HEK293 (cell line): Measurements from ENCODE around the gene PDCD7.

ENCODE experiments used
- CTCF ChIA-PET: fragments of 350-600 bp; formaldehyde crosslinking; extraction: SDS; loops from one replicate; lab custom pipeline; 2021; ENCODE audit warnings: antibody characterized with exemption; lab: Yijun Ruan, JAX
- POLR2A ChIA-PET: fragments of 300-600 bp; formaldehyde crosslinking; extraction: SDS; loops from one replicate; lab custom pipeline; 2020; ENCODE audit warnings: antibody characterized with exemption, inconsistent platforms; lab: Yijun Ruan, JAX
- H3K27ac ChIP-seq: fragments of 200-500 bp; sonication (Bioruptor generic); 2 replicates; pipeline ENCODE4 v1.5.1; 2014; ENCODE audit warnings: low read depth, low read length, control low read depth, inconsistent platforms; ENCODE audit errors: extremely low read depth
- H3K36me3 ChIP-seq, 2 experiments: fragments of 200-500 bp in 1 of 2; sonication (Bioruptor generic) in 1 of 2; 1 replicate in 1 of 2; 2 replicates in 1 of 2; pipeline ENCODE4 v1.5.1; 2014 to 2017; ENCODE audit warnings: inconsistent platforms in 2 of 2, low read length in 2 of 2; ENCODE audit not compliant: control insufficient read depth in 2 of 2, insufficient read depth in 1 of 2
- H3K4me1 ChIP-seq: fragments of 200-500 bp; sonication (Bioruptor generic); 2 replicates; pipeline ENCODE4 v1.5.1; 2014; ENCODE audit warnings: mild to moderate bottlenecking, low read length, inconsistent platforms; ENCODE audit not compliant: control insufficient read depth, insufficient read depth
- H3K4me3 ChIP-seq: 2 replicates; pipeline ENCODE4 v1.5.1; 2011; ENCODE audit warnings: low read depth, mild to moderate bottlenecking, control low read depth, low read length, moderate library complexity
- H3K9me3 ChIP-seq: fragments of 200-500 bp; sonication (Bioruptor generic); 2 replicates; pipeline ENCODE4 v1.5.1; 2014; ENCODE audit warnings: low read depth, low read length, inconsistent platforms; ENCODE audit not compliant: control insufficient read depth, insufficient read depth
- GLIS2 ChIP-seq: fragments of 450-650 bp; formaldehyde crosslinking; IDR thresholded peaks from 2 replicates; pipeline ENCODE4 v1.5.1; 2016; ENCODE audit warnings: missing biosample characterization, missing genetic modification characterization
- REST ChIP-seq: fragments of 450-650 bp; formaldehyde crosslinking; IDR thresholded peaks from 2 replicates; pipeline ENCODE4 v1.5.1; 2016; ENCODE audit warnings: missing biosample characterization, missing genetic modification characterization
- ZBTB10 ChIP-seq: fragments of 450-650 bp; formaldehyde crosslinking; IDR thresholded peaks from 2 replicates; pipeline ENCODE4 v1.5.1; 2016; ENCODE audit warnings: missing biosample characterization, missing genetic modification characterization
- ZBTB49 ChIP-seq: fragments of 450-650 bp; formaldehyde crosslinking; IDR thresholded peaks from 2 replicates; pipeline ENCODE4 v1.5.1; 2016; ENCODE audit warnings: missing biosample characterization, missing genetic modification characterization, low read depth
- ZBTB7A ChIP-seq: fragments of 450-650 bp; formaldehyde crosslinking; IDR thresholded peaks from 2 replicates; pipeline ENCODE4 v1.5.1; 2016; ENCODE audit warnings: low read depth, missing biosample characterization, missing genetic modification characterization
- ZNF114 ChIP-seq: fragments of 450-650 bp; formaldehyde crosslinking; IDR thresholded peaks from 2 replicates; pipeline ENCODE4 v1.5.0; 2017; ENCODE audit warnings: missing biosample characterization, missing genetic modification characterization
- ZNF302 ChIP-seq: fragments of 450-650 bp; formaldehyde crosslinking; IDR thresholded peaks from 2 replicates; pipeline ENCODE4 v1.5.1; 2016; ENCODE audit warnings: missing biosample characterization, missing genetic modification characterization, low read depth
- ZNF311 ChIP-seq: fragments of 450-650 bp; formaldehyde crosslinking; IDR thresholded peaks from 2 replicates; pipeline ENCODE4 v1.5.1; 2017; ENCODE audit warnings: missing biosample characterization, missing genetic modification characterization, borderline replicate concordance
- ZNF398 ChIP-seq: fragments of 450-650 bp; formaldehyde crosslinking; IDR thresholded peaks from 2 replicates; pipeline ENCODE4 v1.5.1; 2017; ENCODE audit warnings: missing biosample characterization, missing genetic modification characterization
- ZNF449 ChIP-seq: fragments of 450-650 bp; formaldehyde crosslinking; IDR thresholded peaks from 2 replicates; pipeline ENCODE4 v1.5.1; 2017; ENCODE audit warnings: missing biosample characterization, mild to moderate bottlenecking, missing genetic modification characterization, moderate library complexity
- ZNF518A ChIP-seq: fragments of 450-650 bp; formaldehyde crosslinking; conservative IDR thresholded peaks from 2 replicates; pipeline ENCODE4 v1.5.1; 2016; ENCODE audit warnings: low read depth, missing biosample characterization, missing genetic modification characterization
- ZNF621 ChIP-seq: fragments of 450-650 bp; formaldehyde crosslinking; IDR thresholded peaks from 2 replicates; pipeline ENCODE4 v1.5.1; 2017; ENCODE audit warnings: missing biosample characterization, missing genetic modification characterization
- ZNF624 ChIP-seq: fragments of 450-650 bp; formaldehyde crosslinking; IDR thresholded peaks from 2 replicates; pipeline ENCODE4 v1.5.1; 2017; ENCODE audit warnings: missing biosample characterization, missing genetic modification characterization
- ZNF629 ChIP-seq: fragments of 450-650 bp; formaldehyde crosslinking; IDR thresholded peaks from 2 replicates; pipeline ENCODE4 v1.5.1; 2017; ENCODE audit warnings: missing biosample characterization, missing genetic modification characterization
- ZNF76 ChIP-seq: fragments of 450-650 bp; formaldehyde crosslinking; IDR thresholded peaks from 2 replicates; pipeline ENCODE4; 2016; ENCODE audit warnings: low read depth, missing biosample characterization, missing genetic modification characterization, borderline replicate concordance
- ZNF837 ChIP-seq: fragments of 450-650 bp; formaldehyde crosslinking; IDR thresholded peaks from 2 replicates; pipeline ENCODE4 v1.5.1; 2016; ENCODE audit warnings: missing biosample characterization, missing genetic modification characterization
- ZNF843 ChIP-seq: fragments of 450-650 bp; formaldehyde crosslinking; IDR thresholded peaks from 2 replicates; pipeline ENCODE4 v1.5.1; 2016; ENCODE audit warnings: missing biosample characterization, missing genetic modification characterization

Gene PDCD7

GRCh38 chr15:65177901-65178300 lies 44.3 kb upstream of the PDCD7 start:
- POLR2A ChIA-PET: interaction anchor here (0.7 kb wide), 1 partner anchor 1092 kb away, joined by 4 read pairs; no protein-coding TSS in a partner anchor
- CTCF ChIA-PET: no interaction called here
- TF ChIP-seq ZNF114 (tag by site-specific recombination): no peak
- TF ChIP-seq ZNF629 (tag by site-specific recombination): no peak
- no peak for TF ChIP-seq GLIS2 (tag by site-specific recombination)
- TF ChIP-seq ZNF837 (tag by site-specific recombination): no peak
- no peak for TF ChIP-seq REST (tag by site-specific recombination)
- no peak for TF ChIP-seq ZNF76 (tag by site-specific recombination)
- no peak for TF ChIP-seq ZNF518A (tag by site-specific recombination)
- TF ChIP-seq ZBTB49 (tag by site-specific recombination): no peak
- no peak for TF ChIP-seq ZNF302 (tag by site-specific recombination)
- TF ChIP-seq ZNF624 (tag by site-specific recombination): no peak
- no peak for TF ChIP-seq ZBTB10
- no peak for TF ChIP-seq ZNF398 (tag by site-specific recombination)
- no peak for TF ChIP-seq ZBTB7A
- no peak for TF ChIP-seq ZNF449
- no peak for TF ChIP-seq ZNF843 (tag by site-specific recombination)
- no peak for TF ChIP-seq ZNF311 (tag by site-specific recombination)
- no peak for TF ChIP-seq ZNF621 (tag by site-specific recombination)
- TF ChIP-seq, all 188 proteins: peak for 0
- Histone ChIP-seq H3K27ac (no peak overlapping the region), H3K9me3 (no peaks in the 10 kb centered on the region), H3K4me3 (no peak overlapping the region), H3K36me3 (peaks cover 24 to 55% of the 10 kb centered on the region in 2 experiments), H3K4me1 (no peaks in the 10 kb centered on the region)
